ENCODE data around the gene MAP7.

- TF ChIP-seq CTCF (IDR thresholded peaks at IDR 0.05; ENCODE audit: poor library complexity, severe bottlenecking) (no peak), POLR2AphosphoS5 (IDR thresholded peaks at IDR 0.05) (no peak), RAD21 (conservative IDR thresholded peaks at IDR 0.05) (no peak), REST (IDR thresholded peaks at IDR 0.05; ENCODE audit: borderline replicate concordance) (no peak), EP300 (conservative IDR thresholded peaks at IDR 0.05; ENCODE audit: poor library complexity, severe bottlenecking) (no peak), EZH2 (IDR thresholded peaks at IDR 0.05; ENCODE audit: borderline replicate concordance, insufficient read depth, low read length, poor library complexity, severe bottlenecking) (no peak), TAF1 (IDR thresholded peaks at IDR 0.05; ENCODE audit: low read depth) (no peak)
Observed at GRCh38 chr6:136500414-136500813, 49.8 kb downstream of the MAP7 start.

Data from neural cell (in vitro differentiated cells).